ENCODE measurements around the gene ZDHHC22.

ZDHHC22 gene

DNA sequence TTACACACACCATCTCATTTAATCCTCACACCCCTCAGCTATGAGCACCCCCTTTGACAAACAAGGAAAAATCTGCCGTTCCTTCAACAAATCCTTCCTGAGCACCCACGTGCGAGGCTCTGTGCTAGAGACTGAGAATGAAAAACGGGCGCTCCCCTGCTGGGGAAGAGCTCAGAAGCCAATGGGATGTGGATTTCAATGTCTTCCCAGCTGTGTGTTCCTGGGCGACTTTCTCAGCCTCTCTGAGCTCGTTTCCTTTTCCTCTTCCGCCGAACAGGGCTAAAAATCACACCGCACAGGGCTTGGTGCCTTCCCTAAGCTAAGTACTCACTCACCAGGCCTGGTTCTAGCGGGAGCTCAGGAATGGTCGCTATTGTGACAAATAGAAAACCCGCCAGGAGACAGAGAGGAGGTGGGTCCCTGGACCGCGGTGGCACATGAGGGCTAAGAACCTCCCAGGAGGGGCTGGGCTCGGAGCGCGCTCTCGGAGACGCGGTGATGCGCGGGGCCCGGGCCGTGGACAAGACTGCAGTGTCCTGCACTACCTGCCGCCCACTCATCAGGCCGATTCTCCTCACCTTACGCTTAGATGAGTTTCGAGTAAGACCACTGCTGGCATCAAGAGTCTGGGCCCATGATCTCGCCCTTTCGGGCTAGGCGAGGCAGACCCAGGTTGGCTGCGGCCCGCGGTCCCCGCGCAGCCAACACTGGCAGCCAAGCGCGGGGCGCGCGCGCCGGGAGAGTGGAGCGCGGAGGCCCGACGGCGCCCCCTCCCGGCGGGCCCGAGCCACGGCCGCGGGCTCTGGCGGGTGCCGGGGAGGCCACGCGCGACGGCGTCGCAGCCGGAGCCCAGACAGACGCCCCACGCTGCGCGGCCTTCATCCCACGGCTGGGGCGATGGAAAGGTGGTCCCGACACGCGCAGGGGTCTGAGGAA is 17.0 kb downstream of the ZDHHC22 start:
- Histone ChIP-seq H3K4me1 (ENCODE audit: control insufficient read depth, insufficient read depth, low read length) (peaks cover 8% of the 10 kb centered on the region), H3K4me2 (ENCODE audit: low read length) (peak overlapping the region; percentile 88), H3K9ac (ENCODE audit: low read depth, low read length) (no peak overlapping the region)

DNA sequence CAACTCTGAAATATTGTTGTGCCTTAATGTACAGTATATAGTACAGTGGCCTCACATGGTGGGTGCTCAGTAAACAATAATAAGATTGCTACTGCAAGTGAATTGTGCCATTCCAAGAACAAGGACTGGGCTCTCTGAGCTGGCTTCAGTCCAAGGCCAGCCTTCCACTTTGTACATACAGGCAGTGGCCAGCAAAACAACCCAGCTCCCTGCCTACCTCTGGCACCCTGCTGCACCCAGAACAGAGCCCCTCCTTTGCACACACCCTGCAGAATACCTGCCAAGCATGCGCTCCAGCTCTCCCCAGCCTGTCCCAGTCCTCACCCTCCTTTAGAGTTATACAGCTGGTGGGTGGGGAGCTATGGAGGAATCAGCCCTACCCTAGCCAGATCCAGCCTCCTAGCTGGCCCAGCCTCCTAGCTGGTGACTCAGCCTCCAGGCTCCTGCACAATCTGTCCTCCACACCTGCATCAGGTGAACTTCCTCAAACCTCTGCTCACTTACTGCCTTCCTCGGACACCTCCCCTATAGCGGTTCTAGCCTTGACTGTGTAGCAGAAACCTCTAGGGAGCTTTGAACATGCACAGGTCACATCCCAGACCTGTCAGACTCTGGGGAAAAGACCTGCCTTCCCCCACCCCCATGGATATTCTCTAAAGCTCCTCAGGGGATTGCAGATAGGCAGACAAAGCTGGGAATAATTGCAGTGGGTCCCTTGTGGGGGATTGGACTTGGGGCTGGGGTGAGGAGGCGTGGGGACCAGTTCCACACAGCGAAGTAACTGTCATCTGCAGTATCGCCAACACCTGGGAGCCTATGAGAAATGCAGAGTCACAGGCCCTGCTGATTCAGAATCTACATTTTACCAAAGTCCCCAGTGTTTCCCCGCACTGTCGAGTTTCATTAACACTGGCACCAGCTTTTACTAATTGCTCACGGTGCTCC is 17.9 kb downstream of the ZDHHC22 start:
- H3K27me3 ChIP-seq (ENCODE audit: control insufficient read depth, insufficient read depth, low read length), result peaks cover 47% of the 10 kb centered on the region
- H3K9ac ChIP-seq (ENCODE audit: low read depth, low read length), result no peak overlapping the region
- H3K4me3 ChIP-seq (ENCODE audit: low read length), result no peak overlapping the region
- H3K9me3 ChIP-seq (replicated peaks; ENCODE audit: low read length), result no peaks in the 10 kb centered on the region
- peaks cover 8% of the 10 kb centered on the region for H3K4me1 ChIP-seq (ENCODE audit: control insufficient read depth, insufficient read depth, low read length)
- no peak overlapping the region for H3K4me2 ChIP-seq (ENCODE audit: low read length)
- no peaks in the 10 kb centered on the region for H3K36me3 ChIP-seq (ENCODE audit: insufficient read depth, low read length)

More for the DNA sequence above, 17.0 kb downstream of the ZDHHC22 start:
- Histone ChIP-seq H3K27me3 (ENCODE audit: control insufficient read depth, insufficient read depth, low read length) (peaks cover 57% of the 10 kb centered on the region), H3K36me3 (ENCODE audit: insufficient read depth, low read length) (no peaks in the 10 kb centered on the region), H3K9me3 (replicated peaks; ENCODE audit: low read length) (no peaks in the 10 kb centered on the region), H3K4me3 (ENCODE audit: low read length) (peak overlapping the region; percentile 70)

DNA sequence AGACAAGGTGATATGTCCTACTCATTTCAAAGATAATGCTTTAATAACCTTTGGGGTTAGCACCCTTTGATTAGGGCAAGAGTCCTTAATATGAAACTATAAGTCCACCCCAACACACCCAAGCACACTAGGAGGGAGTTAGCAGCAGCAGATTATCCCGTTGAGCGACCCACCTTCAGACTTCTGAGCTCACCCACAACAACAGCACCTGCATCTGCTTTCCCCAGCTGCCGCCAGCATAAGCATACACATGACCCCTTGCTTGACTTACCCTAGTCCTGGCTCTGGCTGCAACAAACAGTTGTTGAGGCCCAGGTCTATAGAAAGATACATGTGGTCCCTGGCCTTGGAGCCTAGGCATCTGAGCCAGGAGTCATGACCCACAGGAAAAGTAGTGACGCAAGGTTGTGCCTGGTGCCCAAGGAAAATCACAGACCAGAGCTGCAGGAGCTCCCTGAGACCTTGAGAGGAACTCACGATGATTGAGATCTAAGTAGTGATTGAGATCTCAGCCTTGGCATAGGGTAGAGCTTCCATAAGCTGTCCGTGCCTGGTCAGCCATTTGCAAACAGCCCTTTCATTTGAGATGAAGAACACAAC is 19.0 kb downstream of the ZDHHC22 start:
- Histone ChIP-seq H3K4me1 (ENCODE audit: control insufficient read depth, insufficient read depth, low read length) (peaks cover 8% of the 10 kb centered on the region), H3K9me3 (replicated peaks; ENCODE audit: low read length) (no peaks in the 10 kb centered on the region), H3K27me3 (ENCODE audit: control insufficient read depth, insufficient read depth, low read length) (peaks cover 37% of the 10 kb centered on the region), H3K4me2 (ENCODE audit: low read length) (no peak overlapping the region), H3K9ac (ENCODE audit: low read depth, low read length) (no peak overlapping the region), H3K4me3 (ENCODE audit: low read length) (no peak overlapping the region), H3K36me3 (ENCODE audit: insufficient read depth, low read length) (no peaks in the 10 kb centered on the region)

DNA sequence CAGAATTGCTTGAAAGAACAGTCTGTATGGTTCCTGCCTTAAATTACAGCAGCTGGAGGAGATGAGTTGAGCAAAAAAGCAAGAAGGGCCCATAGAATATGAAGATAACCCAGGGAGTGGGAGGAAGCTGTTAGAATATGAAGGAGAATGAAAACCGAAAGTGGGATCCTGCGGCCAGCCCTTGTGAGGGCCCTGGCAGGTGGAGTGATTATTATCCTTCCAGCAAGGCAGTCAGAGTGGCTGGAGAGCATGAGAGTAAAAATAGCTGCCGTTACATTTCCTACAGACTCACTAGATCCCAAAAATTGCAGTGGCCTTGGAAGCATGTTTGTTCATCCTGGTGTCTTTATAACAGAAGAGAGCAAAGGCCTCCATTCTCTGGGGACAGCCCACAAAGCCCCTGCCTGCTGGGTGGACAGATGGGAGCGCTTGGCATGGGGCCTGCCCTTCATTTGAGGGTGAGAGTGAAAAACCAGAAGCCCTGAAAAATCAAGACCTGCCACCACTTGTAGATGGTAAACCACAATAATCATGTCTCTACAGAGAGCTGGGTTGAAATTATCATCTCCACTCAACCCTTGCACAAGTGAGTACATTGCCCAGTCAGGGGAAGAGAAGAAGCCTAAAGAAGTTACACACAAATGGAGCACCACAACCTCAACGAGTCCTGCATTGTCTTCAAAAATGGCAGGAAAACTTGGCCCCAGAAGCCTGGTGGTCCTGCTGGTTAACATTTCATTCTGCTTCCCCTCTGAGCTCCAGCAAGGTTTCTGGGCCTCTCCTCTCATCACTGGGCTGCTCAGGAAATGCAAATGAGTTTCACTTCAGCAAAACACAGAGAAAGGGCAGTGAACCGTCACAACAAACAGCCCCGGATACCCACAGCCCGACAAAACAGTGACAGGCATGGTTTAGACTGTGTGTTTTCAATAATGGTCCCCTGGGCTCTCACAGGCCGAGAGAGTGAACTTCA is 20.5 kb downstream of the ZDHHC22 start:
- no peak overlapping the region for H3K4me2 ChIP-seq (ENCODE audit: low read length)
- peaks cover 8% of the 10 kb centered on the region for H3K4me1 ChIP-seq (ENCODE audit: control insufficient read depth, insufficient read depth, low read length)
- no peaks in the 10 kb centered on the region for H3K9me3 ChIP-seq (replicated peaks; ENCODE audit: low read length)
- H3K4me3 ChIP-seq (ENCODE audit: low read length), result no peak overlapping the region
- H3K27me3 ChIP-seq (ENCODE audit: control insufficient read depth, insufficient read depth, low read length), result peaks cover 21% of the 10 kb centered on the region
- no peaks in the 10 kb centered on the region for H3K36me3 ChIP-seq (ENCODE audit: insufficient read depth, low read length)
- H3K9ac ChIP-seq (ENCODE audit: low read depth, low read length), result no peak overlapping the region

DNA sequence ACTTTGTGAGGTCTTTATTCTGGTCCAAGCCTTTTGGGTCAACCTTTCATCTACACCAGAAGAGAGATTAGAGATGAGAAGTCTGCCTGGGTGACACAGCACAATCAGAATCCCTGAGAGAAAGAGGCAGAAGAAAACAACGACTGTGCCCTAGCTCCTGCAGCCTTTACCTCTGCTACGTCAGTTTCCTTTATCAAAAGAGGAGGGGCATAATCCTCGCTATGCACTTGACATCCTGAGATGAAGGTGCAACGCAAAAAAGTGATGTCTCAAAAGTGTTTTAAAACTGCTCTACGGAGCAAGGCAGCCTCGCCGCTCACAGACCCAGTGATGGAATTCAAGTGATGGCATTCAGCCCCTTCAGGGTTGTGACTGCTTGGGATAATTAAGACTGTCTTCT is 21.7 kb downstream of the ZDHHC22 start:
- H3K9me3 ChIP-seq (replicated peaks; ENCODE audit: low read length), result no peaks in the 10 kb centered on the region
- H3K4me2 ChIP-seq (ENCODE audit: low read length), result no peak overlapping the region
- peaks cover 5% of the 10 kb centered on the region for H3K4me1 ChIP-seq (ENCODE audit: control insufficient read depth, insufficient read depth, low read length)
- peaks cover 9% of the 10 kb centered on the region for H3K27me3 ChIP-seq (ENCODE audit: control insufficient read depth, insufficient read depth, low read length)
- H3K4me3 ChIP-seq (ENCODE audit: low read length), result no peak overlapping the region
- H3K9ac ChIP-seq (ENCODE audit: low read depth, low read length), result no peak overlapping the region
- peaks cover 2% of the 10 kb centered on the region for H3K36me3 ChIP-seq (ENCODE audit: insufficient read depth, low read length)

DNA sequence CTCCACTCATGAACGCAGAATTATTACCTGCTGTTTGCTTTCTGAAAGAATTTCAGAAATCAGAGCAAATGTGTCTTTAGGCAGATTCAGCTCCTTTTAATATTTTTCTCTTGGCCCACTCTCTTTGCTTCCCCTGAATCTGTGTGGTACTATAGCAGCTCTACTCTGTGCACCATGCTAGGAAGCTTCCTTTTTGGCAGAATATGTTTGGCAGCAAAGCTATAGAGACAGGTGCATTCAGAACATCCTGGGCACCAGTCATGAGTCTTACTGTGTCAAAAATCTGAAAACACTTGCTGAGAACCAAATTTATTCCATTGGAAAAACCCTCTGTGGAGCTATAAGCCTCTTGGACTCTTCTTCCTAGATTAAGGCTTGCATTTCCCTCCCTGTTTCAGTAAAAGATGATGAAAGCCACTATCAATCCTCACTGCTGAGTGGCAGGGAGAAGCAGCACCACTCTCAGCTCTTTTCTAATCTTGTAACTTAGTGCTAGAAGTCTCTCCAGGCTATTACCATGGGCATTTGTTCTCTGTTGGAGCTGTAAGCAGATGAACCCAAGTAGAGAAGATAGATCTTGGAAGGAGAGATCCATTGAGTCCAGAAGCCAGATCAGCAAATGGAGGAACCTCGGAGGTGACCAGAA is 25.3 kb downstream of the ZDHHC22 start:
- H3K4me1 ChIP-seq (ENCODE audit: control insufficient read depth, insufficient read depth, low read length), result no peaks in the 10 kb centered on the region

DNA sequence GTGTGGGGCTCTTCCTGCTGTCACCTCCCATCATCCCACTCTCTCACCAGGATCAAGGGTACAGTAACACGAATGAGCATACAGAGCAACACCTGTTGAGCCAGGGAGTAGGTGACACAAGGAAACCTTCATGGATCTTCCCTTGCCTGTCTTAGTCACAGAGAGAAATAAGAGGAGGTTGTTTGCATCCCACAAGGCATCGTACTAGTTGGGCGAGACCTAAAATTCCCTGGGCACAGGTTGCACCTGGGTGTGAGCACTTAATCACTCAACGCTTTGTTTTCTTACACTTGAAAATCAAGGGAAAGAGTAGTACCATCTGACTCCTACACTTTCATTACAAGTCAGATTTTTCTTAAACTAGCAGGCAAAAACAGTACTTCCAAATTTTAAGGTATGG is 27.0 kb downstream of the ZDHHC22 start:
- Histone ChIP-seq H3K36me3 (ENCODE audit: insufficient read depth, low read length) (peaks cover 35% of the 10 kb centered on the region), H3K9ac (ENCODE audit: low read depth, low read length) (no peak overlapping the region), H3K4me3 (ENCODE audit: low read length) (no peak overlapping the region), H3K27me3 (ENCODE audit: control insufficient read depth, insufficient read depth, low read length) (no peaks in the 10 kb centered on the region), H3K4me2 (ENCODE audit: low read length) (no peak overlapping the region), H3K9me3 (replicated peaks; ENCODE audit: low read length) (no peaks in the 10 kb centered on the region), H3K4me1 (ENCODE audit: control insufficient read depth, insufficient read depth, low read length) (no peaks in the 10 kb centered on the region)

More for the DNA sequence above, 25.3 kb downstream of the ZDHHC22 start:
- Histone ChIP-seq H3K9ac (ENCODE audit: low read depth, low read length) (no peak overlapping the region), H3K36me3 (ENCODE audit: insufficient read depth, low read length) (peaks cover 26% of the 10 kb centered on the region), H3K4me2 (ENCODE audit: low read length) (no peak overlapping the region), H3K4me3 (ENCODE audit: low read length) (no peak overlapping the region), H3K9me3 (replicated peaks; ENCODE audit: low read length) (no peaks in the 10 kb centered on the region), H3K27me3 (ENCODE audit: control insufficient read depth, insufficient read depth, low read length) (no peaks in the 10 kb centered on the region)

DNA sequence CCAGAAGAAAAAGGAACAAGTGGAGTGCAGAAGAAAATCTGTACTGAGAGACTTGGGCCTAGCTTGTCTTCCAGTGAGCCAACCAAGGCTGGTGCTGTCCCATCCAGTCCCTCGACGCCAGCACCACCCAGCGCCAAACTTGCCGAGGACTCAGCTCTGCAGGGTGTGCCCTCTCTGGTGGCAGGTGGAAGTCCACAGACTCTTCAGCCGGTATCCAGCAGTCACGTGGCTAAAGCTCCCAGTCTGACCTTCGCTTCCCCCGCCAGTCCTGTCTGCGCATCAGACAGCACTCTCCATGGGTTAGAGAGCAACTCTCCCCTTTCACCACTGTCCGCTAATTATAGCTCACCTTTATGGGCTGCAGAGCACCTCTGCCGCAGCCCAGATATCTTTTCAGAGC is 27.9 kb downstream of the ZDHHC22 start:
- Histone ChIP-seq H3K9ac (ENCODE audit: low read depth, low read length) (no peak overlapping the region), H3K27me3 (ENCODE audit: control insufficient read depth, insufficient read depth, low read length) (no peaks in the 10 kb centered on the region), H3K4me1 (ENCODE audit: control insufficient read depth, insufficient read depth, low read length) (no peaks in the 10 kb centered on the region), H3K9me3 (replicated peaks; ENCODE audit: low read length) (no peaks in the 10 kb centered on the region), H3K4me2 (ENCODE audit: low read length) (no peak overlapping the region), H3K36me3 (ENCODE audit: insufficient read depth, low read length) (peaks cover 35% of the 10 kb centered on the region), H3K4me3 (ENCODE audit: low read length) (no peak overlapping the region)

DNA sequence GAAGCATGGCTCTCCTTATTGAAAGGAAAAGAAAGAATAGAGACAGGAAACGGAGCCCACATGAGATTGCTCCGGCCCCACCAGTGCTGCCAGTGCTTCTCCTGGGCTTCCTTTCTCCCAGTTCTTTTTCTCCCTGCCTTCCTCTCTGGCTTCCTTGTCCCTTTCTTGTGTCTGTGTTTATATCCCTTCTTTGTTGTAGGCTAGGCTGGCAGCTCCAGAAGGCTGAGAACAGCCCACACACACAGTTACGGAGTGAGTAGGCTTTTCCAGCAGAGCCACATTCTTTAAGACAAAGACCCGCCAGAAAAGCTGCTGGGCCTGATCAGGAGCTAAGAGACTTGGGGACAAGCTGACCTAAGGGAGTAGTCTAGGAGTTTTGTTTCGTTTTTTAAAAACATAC is 30.6 kb downstream of the ZDHHC22 start:
- H3K4me2 ChIP-seq (ENCODE audit: low read length), result no peak overlapping the region
- no peaks in the 10 kb centered on the region for H3K9me3 ChIP-seq (replicated peaks; ENCODE audit: low read length)
- no peaks in the 10 kb centered on the region for H3K27me3 ChIP-seq (ENCODE audit: control insufficient read depth, insufficient read depth, low read length)
- H3K36me3 ChIP-seq (ENCODE audit: insufficient read depth, low read length), result peaks cover 43% of the 10 kb centered on the region
- no peak overlapping the region for H3K4me3 ChIP-seq (ENCODE audit: low read length)
- H3K9ac ChIP-seq (ENCODE audit: low read depth, low read length), result no peak overlapping the region
- no peaks in the 10 kb centered on the region for H3K4me1 ChIP-seq (ENCODE audit: control insufficient read depth, insufficient read depth, low read length)

DNA sequence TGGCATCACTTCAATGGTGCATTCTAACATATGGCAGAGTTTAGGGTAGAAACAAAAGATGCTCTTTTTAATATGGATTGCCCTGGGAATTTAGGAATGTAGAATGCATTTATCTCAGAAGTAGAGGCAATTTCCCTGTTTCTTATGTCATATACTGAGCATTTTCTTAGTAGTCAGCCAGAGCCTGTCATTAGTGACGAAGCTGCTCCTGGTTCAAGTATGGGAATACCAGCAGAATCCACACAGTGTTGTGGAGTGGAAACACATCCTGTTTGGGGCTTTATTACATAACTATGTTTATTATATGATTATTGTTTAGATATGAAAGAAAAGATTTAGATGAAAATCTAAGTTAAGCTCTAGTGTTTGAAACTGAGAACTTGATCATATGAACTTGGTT is 31.3 kb downstream of the ZDHHC22 start:
- no peak overlapping the region for H3K4me2 ChIP-seq (ENCODE audit: low read length)
- no peaks in the 10 kb centered on the region for H3K27me3 ChIP-seq (ENCODE audit: control insufficient read depth, insufficient read depth, low read length)
- H3K9ac ChIP-seq (ENCODE audit: low read depth, low read length), result no peak overlapping the region
- no peaks in the 10 kb centered on the region for H3K9me3 ChIP-seq (replicated peaks; ENCODE audit: low read length)
- no peak overlapping the region for H3K4me3 ChIP-seq (ENCODE audit: low read length)
- peaks cover 43% of the 10 kb centered on the region for H3K36me3 ChIP-seq (ENCODE audit: insufficient read depth, low read length)
- no peaks in the 10 kb centered on the region for H3K4me1 ChIP-seq (ENCODE audit: control insufficient read depth, insufficient read depth, low read length)

Measured in skeletal muscle satellite cell (primary cell).